PC-3 (cell line): Measurements from ENCODE around the gene WNK2.

Experiments used
- CTCF ChIP-seq: fragments of 300-600 bp; sonication (generic); conservative IDR thresholded peaks from 2 replicates; pipeline ENCODE4 v1.5.1; 2017; ENCODE audit warnings: antibody characterized with exemption, low read depth, mild to moderate bottlenecking, low read length
- EZH2 ChIP-seq: fragments of 300-600 bp; sonication (generic); IDR thresholded peaks from one replicate; pipeline ENCODE4 v1.6.1; 2017; ENCODE audit warnings: antibody characterized with exemption, mild to moderate bottlenecking, low read length; ENCODE audit not compliant: unreplicated experiment
- EZH2phosphoT487 ChIP-seq: fragments of 300-600 bp; sonication (generic); IDR thresholded peaks from 2 replicates; pipeline ENCODE4 v1.6.1; 2018; ENCODE audit warnings: mild to moderate bottlenecking, antibody characterized with exemption, low read length, borderline replicate concordance

- TF ChIP-seq CTCF (no peak), EZH2 (no peak), EZH2phosphoT487 (no peak)
Measured at GRCh38 chr9:93134740-93135444, 49.0 kb upstream of the WNK2 start.
